ENCODE measurements around the gene SLC23A1.

DNA sequence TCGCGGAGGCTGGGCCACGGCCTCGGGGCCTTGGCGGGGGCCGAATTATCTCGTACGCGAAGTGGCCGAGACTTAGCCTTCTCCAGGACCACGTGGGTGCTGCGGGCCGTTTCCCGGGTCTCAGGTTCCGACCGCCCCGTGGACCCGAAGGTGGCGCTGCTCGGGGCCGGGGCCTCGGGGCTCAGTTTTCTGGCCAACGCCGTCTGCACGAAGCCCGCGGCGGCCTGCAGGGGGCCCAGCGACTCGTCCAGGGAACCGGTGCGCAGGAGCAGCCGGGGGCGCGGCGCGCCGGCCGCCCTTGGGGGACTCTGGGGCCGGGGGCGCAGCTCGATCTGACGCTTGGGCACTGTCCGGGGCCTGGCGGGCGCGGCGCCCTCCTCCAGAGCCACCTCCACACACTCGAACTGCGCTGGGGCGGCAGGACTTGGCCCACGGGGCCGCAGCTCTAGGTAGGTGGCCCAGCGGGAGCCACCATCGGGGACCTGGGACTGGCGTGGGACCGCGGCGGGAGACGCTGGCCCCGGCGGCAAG is 11.1 kb upstream of the SLC23A1 start:
- TF ChIP-seq CTCF (tag by site-specific recombination; IDR thresholded peaks at IDR 0.05) (no peak), ZFP41 (tag by site-specific recombination; IDR thresholded peaks at IDR 0.05; ENCODE audit: borderline replicate concordance) (no peak), ZNF19 (tag by site-specific recombination; IDR thresholded peaks at IDR 0.05; ENCODE audit: low read depth) (no peak), ZNF223 (tag by site-specific recombination; IDR thresholded peaks at IDR 0.05) (no peak), REST (tag by site-specific recombination; IDR thresholded peaks at IDR 0.05) (no peak), ZNF792 (tag by site-specific recombination; IDR thresholded peaks at IDR 0.05) (no peak)
- TF ChIP-seq, protein P1, sequence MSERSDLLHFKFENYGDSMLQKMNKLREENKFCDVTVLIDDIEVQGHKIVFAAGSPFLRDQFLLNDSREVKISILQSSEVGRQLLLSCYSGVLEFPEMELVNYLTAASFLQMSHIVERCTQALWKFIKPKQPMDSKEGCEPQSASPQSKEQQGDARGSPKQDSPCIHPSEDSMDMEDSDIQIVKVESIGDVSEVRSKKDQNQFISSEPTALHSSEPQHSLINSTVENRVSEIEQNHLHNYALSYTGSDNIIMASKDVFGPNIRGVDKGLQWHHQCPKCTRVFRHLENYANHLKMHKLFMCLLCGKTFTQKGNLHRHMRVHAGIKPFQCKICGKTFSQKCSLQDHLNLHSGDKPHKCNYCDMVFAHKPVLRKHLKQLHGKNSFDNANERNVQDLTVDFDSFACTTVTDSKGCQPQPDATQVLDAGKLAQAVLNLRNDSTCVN (tag by site-specific recombination; optimal IDR thresholded peaks at IDR 0.05): no peak
